NK-92 treated with Interleukin-12 subunit alpha and Interleukin-12 subunit beta, amount 100 ng/mL, for 24 hours (cell line): ENCODE measurements around the gene ZFYVE28.
A peak's percentile ranks its signal among the peaks of the same experiment; 100 is the strongest.

Experiments used
- DNase-seq: peaks from one replicate; lab custom pipeline; 2025; lab: John Stamatoyannopoulos, UW

The ZFYVE28 gene

GRCh38 chr4:2428496-2429213 lies 10.2 kb upstream of the ZFYVE28 start:
- DNase-seq = no peak

GRCh38 chr4:2427383-2428334 lies 9.2 kb upstream of the ZFYVE28 start:
- DNase-seq = no peak

- DNase-seq = no peak
Measured at GRCh38 chr4:2426711-2427275, 8.3 kb upstream of the ZFYVE28 start.

- DNase-seq = no peak
Measured at GRCh38 chr4:2426069-2426397, 7.6 kb upstream of the ZFYVE28 start.

- no peak for DNase-seq
Measured at GRCh38 chr4:2425386-2426068, 7.1 kb upstream of the ZFYVE28 start.

- DNase-seq = no peak
Measured at GRCh38 chr4:2424581-2424980, 6.1 kb upstream of the ZFYVE28 start.

- no peak for DNase-seq
Measured at GRCh38 chr4:2423695-2424094, 5.2 kb upstream of the ZFYVE28 start.

- DNase-seq = no peak
Measured at GRCh38 chr4:2423066-2423465, 4.6 kb upstream of the ZFYVE28 start.

GRCh38 chr4:2421928-2422327 lies 3.5 kb upstream of the ZFYVE28 start:
- no peak for DNase-seq

- no peak for DNase-seq
Measured at GRCh38 chr4:2419814-2420213, 1.4 kb upstream of the ZFYVE28 start.

GRCh38 chr4:2418650-2419571 lies 466 bp upstream of the ZFYVE28 start, which contains the start of gene CFAP99:
Gene CFAP99 (plus strand): TSS chr4:2418955.
- peak; percentile 98 for DNase-seq

- DNase-seq = no peak
Measured at GRCh38 chr4:2417226-2417764, 1.1 kb downstream of the ZFYVE28 start.

GRCh38 chr4:2416564-2417225 lies 1.8 kb downstream of the ZFYVE28 start:
- no peak for DNase-seq

- no peak for DNase-seq
Measured at GRCh38 chr4:2415881-2416563, 2.4 kb downstream of the ZFYVE28 start.

- no peak for DNase-seq
Measured at GRCh38 chr4:2415213-2415612, 3.2 kb downstream of the ZFYVE28 start.

GRCh38 chr4:2413821-2414610 lies 4.4 kb downstream of the ZFYVE28 start:
- DNase-seq = no peak

- DNase-seq = peak; percentile 98
Measured at GRCh38 chr4:2412885-2413716, 5.3 kb downstream of the ZFYVE28 start.

GRCh38 chr4:2412534-2412884 lies 5.9 kb downstream of the ZFYVE28 start:
- DNase-seq = peak; percentile 77
